Jurkat, Clone E6-1 (cell line): Measurements from ENCODE around the gene HEXIM1.

Source experiments
- DNase-seq: peaks from one replicate; pipeline ENCODE4 v3.0.0-alpha.2; 2011; ENCODE audit warnings: low read depth, low spot score
- H3K4me3 ChIP-seq: 2 replicates; pipeline ENCODE4 v1.5.1; 2011; ENCODE audit warnings: mild to moderate bottlenecking, low read length, control low read depth, moderate library complexity

The HEXIM1 gene

GRCh38 chr17:45127548-45128300 is 20.6 kb upstream of the HEXIM1 start:
- DNase-seq, result no peak

GRCh38 chr17:45128331-45128730 is 19.9 kb upstream of the HEXIM1 start:
- no peak for DNase-seq
- no peak overlapping the region for H3K4me3 ChIP-seq

More at GRCh38 chr17:45127548-45128300, 20.6 kb upstream of the HEXIM1 start:
- no peak overlapping the region for H3K4me3 ChIP-seq

DNA sequence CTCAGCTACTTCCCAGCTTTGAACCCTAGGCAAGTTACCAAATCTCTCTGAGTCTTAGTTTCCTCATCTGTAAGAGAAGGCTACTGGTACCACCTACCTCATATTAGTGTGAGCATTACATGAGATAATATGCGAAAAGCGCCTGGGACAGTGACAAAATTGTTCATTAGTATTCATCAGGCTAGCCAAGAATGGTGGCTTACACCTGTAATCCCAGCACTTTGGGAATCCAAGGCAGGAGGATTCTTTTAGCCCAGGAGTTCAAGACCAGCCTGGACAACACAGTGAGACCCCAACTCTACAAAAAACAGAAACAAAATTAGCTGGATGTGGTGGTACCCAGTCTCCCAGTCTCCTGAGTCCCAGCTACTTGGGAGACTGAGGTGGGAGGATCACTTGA is 19.3 kb upstream of the HEXIM1 start:
- H3K4me3 ChIP-seq, result no peak overlapping the region
- DNase-seq, result no peak

GRCh38 chr17:45129426-45129939 is 18.8 kb upstream of the HEXIM1 start:
- no peak for DNase-seq
- no peak overlapping the region for H3K4me3 ChIP-seq

GRCh38 chr17:45129940-45130680 is 18.2 kb upstream of the HEXIM1 start:
- no peak overlapping the region for H3K4me3 ChIP-seq
- DNase-seq, result no peak

GRCh38 chr17:45130681-45131615 is 17.3 kb upstream of the HEXIM1 start:
- DNase-seq, result no peak
- H3K4me3 ChIP-seq, result no peak overlapping the region

DNA sequence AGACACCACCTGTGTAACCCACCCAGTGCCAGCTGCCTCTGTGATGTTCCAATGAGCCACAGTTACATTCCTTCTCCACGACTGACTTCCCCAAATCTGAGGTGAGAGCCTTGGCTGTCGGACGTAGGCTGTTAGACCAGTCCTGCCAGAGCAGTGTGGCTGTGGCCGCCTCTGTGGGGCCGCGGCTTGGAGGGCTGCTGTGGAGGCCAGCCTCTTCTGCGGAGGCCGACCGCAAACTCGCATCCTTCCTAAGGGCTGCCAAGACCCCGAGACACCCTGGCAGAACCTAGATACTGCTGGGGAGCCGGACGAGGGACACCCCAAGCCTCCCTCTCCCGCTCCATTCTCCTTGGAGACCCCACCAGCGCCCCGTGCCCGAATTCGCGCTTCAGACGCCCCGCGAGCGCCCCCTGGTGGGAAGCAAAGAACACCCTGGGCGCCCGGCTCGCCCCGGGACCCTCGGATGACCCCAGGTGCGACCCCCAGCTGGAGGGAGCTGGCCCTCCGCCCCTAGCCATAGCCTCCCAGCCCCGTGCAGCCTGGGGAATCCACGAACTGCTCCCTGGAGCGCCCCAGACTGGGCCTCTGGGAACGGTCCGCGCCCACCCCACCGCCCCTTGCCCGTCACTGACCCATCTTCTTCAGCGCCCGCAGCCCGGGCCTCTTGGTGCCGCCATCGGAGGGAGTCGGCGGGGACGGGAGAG is 16.5 kb upstream of the HEXIM1 start:
- H3K4me3 ChIP-seq, result peak overlapping the region; percentile 71
- no peak for DNase-seq

- DNase-seq, result no peak
- peak within 1 kb of the TSS; percentile 71 for H3K4me3 ChIP-seq
These were observed 16.0 kb upstream of the HEXIM1 start, which contains the start of gene PLCD3 for GRCh38 chr17:45132320-45132571. Gene PLCD3 (minus strand): TSS chr17:45132515. CDS start chr17:45132410, 105 bp downstream.

- H3K4me3 ChIP-seq, result peak overlapping the region; percentile 71
- DNase-seq, result no peak
These were observed 15.5 kb upstream of the HEXIM1 start for GRCh38 chr17:45132572-45133463.

DNA sequence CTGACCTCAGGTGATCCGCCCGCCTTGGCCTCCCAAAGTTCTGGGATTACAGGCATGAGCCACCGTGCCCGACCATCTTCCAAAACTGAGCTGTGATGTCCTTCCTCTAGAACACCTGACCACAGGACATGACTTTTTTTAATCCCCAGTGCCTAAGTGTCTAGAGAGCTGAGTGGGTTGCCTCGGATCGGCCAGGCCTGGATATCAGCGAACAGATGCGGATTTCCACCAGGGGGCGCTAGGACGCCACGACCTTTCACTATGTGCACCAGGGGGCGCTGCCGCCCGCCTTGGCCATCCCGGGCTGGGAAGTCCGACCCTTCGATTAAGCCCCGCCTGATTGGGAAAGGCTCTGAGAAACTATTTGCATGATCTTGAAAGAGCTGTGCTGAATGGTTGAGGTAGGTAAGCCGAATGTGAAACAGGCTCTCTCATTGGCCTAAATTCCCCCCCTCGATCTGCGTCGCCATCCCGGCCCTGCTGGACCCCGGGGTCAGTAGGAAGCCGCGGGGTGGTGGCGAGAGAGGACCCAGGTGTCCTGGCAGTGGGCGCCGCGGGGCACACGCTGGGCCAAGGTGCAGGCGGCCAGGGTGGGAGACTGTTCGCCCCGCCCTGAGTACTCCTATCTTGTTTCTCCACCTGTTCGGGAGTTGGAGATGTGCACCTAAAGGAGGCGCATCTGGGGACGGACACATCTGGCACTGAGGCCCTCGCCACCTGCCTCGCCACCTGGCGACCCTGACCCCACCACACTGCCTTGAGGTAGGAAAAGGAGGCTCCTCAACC is 12.9 kb upstream of the HEXIM1 start, which contains the start of gene ACBD4:
Gene ACBD4 (plus strand): TSS at position 496 of the 786 bp plus-strand sequence. CDS start 458 bp downstream, outside the sequence.
- peak; percentile 97 for DNase-seq
- peak within 1 kb of the TSS; percentile 69 for H3K4me3 ChIP-seq

DNA sequence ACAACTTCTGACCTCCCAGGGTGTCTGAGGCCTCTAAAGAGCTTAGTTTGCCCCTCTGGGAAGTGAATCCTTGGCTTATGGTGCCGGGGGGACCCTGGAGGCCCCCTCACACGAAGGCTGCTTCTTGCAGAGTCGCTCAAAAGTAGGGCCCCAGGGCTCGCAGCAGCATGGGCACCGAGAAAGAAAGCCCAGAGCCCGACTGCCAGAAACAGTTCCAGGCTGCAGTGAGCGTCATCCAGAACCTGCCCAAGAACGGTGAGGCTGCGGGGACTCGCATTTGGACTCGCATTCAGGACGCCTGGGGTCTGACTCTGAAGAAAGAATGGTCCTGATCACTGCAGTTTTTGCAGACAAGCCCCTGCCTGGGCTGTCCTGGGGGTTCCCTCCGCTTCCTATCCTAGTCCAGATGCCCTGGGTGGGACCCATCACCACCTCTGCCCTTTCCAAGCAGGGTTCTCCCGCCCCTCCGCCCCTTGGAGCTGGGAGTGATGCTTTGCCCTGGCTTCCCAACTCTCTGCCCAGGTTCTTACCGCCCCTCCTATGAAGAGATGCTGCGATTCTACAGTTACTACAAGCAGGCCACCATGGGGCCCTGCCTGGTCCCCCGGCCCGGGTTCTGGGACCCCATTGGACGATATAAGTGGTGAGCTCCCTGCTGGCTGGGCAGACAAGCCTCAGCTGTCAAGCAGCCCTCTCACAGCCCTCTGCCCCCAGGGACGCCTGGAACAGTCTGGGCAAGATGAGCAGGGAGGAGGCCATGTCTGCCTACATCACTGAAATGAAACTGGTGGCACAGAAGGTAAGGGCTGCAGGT is 12.1 kb upstream of the HEXIM1 start:
- DNase-seq, result no peak
- H3K4me3 ChIP-seq, result peak overlapping the region; percentile 69

GRCh38 chr17:45136846-45137560 is 11.3 kb upstream of the HEXIM1 start:
- DNase-seq, result no peak
- H3K4me3 ChIP-seq, result no peak overlapping the region

- DNase-seq, result no peak
- no peak overlapping the region for H3K4me3 ChIP-seq
These were observed 10.5 kb upstream of the HEXIM1 start for GRCh38 chr17:45137561-45138305.

- no peak for DNase-seq
- H3K4me3 ChIP-seq, result no peak overlapping the region
These were observed 9.3 kb upstream of the HEXIM1 start for GRCh38 chr17:45138911-45139532.

- no peak for DNase-seq
- H3K4me3 ChIP-seq, result no peak overlapping the region
These were observed 8.7 kb upstream of the HEXIM1 start for GRCh38 chr17:45139533-45139920.
